GM12878 (cell line): ENCODE measurements around the gene GBA2. TPM values are rescaled to one million over a fixed set of nuclear protein-coding genes. Genes with fewer than 3 reads are reported as not detected.

Source experiments
- CBX5 ChIP-seq: sonication (generic); IDR thresholded peaks from 2 replicates; pipeline ENCODE4 v1.6.1; 2016; ENCODE audit warnings: low read depth, moderate library complexity, mild to moderate bottlenecking, inconsistent platforms
- HCFC1 ChIP-seq: fragments of 150-350 bp; IDR thresholded peaks from 2 replicates; pipeline ENCODE4 v1.6.1; 2014; ENCODE audit warnings: low read length
- IKZF1 ChIP-seq: fragments of 450-650 bp; conservative IDR thresholded peaks from 2 replicates; pipeline ENCODE4 v1.6.1; 2017; ENCODE audit warnings: antibody characterized with exemption, mild to moderate bottlenecking
- KLF5 ChIP-seq: fragments of 450-650 bp; IDR thresholded peaks from 2 replicates; pipeline ENCODE4 v1.6.1; 2014; ENCODE audit warnings: mild to moderate bottlenecking; ENCODE audit not compliant: partially characterized antibody
- NBN ChIP-seq: fragments of 450-650 bp; IDR thresholded peaks from 2 replicates; pipeline ENCODE4 v1.6.1; 2016
- NR2F1 ChIP-seq: fragments of 450-650 bp; conservative IDR thresholded peaks from 2 replicates; pipeline ENCODE4 v1.6.1; 2017; ENCODE audit warnings: mild to moderate bottlenecking
- PAX8 ChIP-seq: fragments of 450-650 bp; IDR thresholded peaks from 2 replicates; pipeline ENCODE4 v1.6.1; 2017; ENCODE audit warnings: mild to moderate bottlenecking, moderate library complexity
- POLR2AphosphoS5 ChIP-seq: IDR thresholded peaks from 2 replicates; pipeline ENCODE4 v1.6.1; 2011; ENCODE audit warnings: mild to moderate bottlenecking, low read length, inconsistent platforms
- POU2F2 ChIP-seq: IDR thresholded peaks from 3 replicates; pipeline ENCODE4 v1.6.1; 2011; ENCODE audit warnings: low read depth, mild to moderate bottlenecking, low read length, borderline replicate concordance
- RFX5 ChIP-seq: IDR thresholded peaks from 2 replicates; pipeline ENCODE4 v1.6.1; 2011; ENCODE audit warnings: low read depth, low read length, improper control_type of control experiment
- SMAD5 ChIP-seq: IDR thresholded peaks from 2 replicates; pipeline ENCODE4 v1.6.1; 2016; ENCODE audit warnings: antibody characterized with exemption, low read depth
- SP1 ChIP-seq: IDR thresholded peaks from one replicate; pipeline ENCODE4 v1.6.1; 2011; ENCODE audit warnings: low read depth, low read length
- SUPT20H ChIP-seq: IDR thresholded peaks from 2 replicates; pipeline ENCODE4 v1.6.1; 2011; ENCODE audit warnings: low read depth, mild to moderate bottlenecking, low read length, moderate library complexity, borderline replicate concordance; ENCODE audit not compliant: control insufficient read depth
- SUZ12 ChIP-seq: fragments of 200-600 bp; sonication (generic); IDR thresholded peaks from one replicate; pipeline ENCODE4 v1.6.1; 2018; ENCODE audit warnings: antibody characterized with exemption, mild to moderate bottlenecking; ENCODE audit not compliant: unreplicated experiment
- TBL1XR1 ChIP-seq: IDR thresholded peaks from 2 replicates; pipeline ENCODE4 v1.6.1; 2012; ENCODE audit warnings: low read depth, low read length, improper control_type of control experiment
- ZBED1 ChIP-seq: IDR thresholded peaks from 2 replicates; pipeline ENCODE4 v1.6.1; 2016; ENCODE audit warnings: borderline replicate concordance
- polyA plus RNA-seq, 11 experiments: library from polyadenylated mRNA; depleted of rRNA in 4 of 11; unstranded in 6 of 11; stranded (reverse) in 5 of 11; fragments of >200 nt; fragmentation: Nextera tagmentation in 4 of 11; fragmentation: Illumina TruSeq in 1 of 11; extraction: Ambion mirVana in 4 of 11; extraction: Trizol in 1 of 11; gene quantifications; 1 replicate in 1 of 11; 2 replicates in 10 of 11; pipeline versions ENCODE4 v1.2.1 to v1.2.3, GENCODE V29; 2011 to 2016; ENCODE audit warnings: inconsistent platforms in 2 of 11, missing spikeins in 2 of 11, low read depth in 1 of 11
- total RNA-seq, 4 experiments: library from RNA; depleted of rRNA in 3 of 4; stranded (reverse); fragments of >200 nt in 3 of 4; fragmentation: Illumina TruSeq in 1 of 4; extraction: Trizol in 1 of 4; gene quantifications; 2 replicates each; pipeline versions ENCODE4 v1.2.1 to v1.2.3, GENCODE V29; 2013 to 2021
- TF ChIP-seq, protein P1 (sequence below): IDR thresholded peaks from 2 replicates; pipeline ENCODE4 v1.6.1; 2011; ENCODE audit warnings: borderline replicate concordance, low read depth, mild to moderate bottlenecking, moderate library complexity, mixed read lengths, low read length; ENCODE audit not compliant: insufficient read depth; ENCODE audit errors: extremely low read length
- TF ChIP-seq, protein P2 (sequence below), 3 experiments: IDR thresholded peaks in 2 of 3; conservative IDR thresholded peaks in 1 of 3; 2 replicates each; pipeline ENCODE4 v1.5.1; 2011; ENCODE audit warnings: low read depth in 3 of 3, low read length in 3 of 3, mild to moderate bottlenecking in 3 of 3, control low read depth in 2 of 3, moderate library complexity in 2 of 3, inconsistent platforms in 1 of 3, mixed read lengths in 1 of 3; ENCODE audit not compliant: control insufficient read depth in 2 of 3, insufficient read depth in 1 of 3; ENCODE audit errors: extremely low read depth in 1 of 3
- TF ChIP-seq, protein P3 (sequence below): fragments of 450-650 bp; IDR thresholded peaks from 2 replicates; pipeline ENCODE4 v1.6.1; 2017; ENCODE audit warnings: borderline replicate concordance
- TF ChIP-seq, protein P4 (sequence below): IDR thresholded peaks from 2 replicates; pipeline ENCODE4 v1.6.1; 2011; ENCODE audit warnings: borderline replicate concordance, low read depth, mild to moderate bottlenecking, moderate library complexity, low read length; ENCODE audit not compliant: insufficient read depth, poor library complexity, severe bottlenecking
- TF ChIP-seq, protein P5 (sequence below): IDR thresholded peaks from 2 replicates; pipeline ENCODE4 v1.6.1; 2012; ENCODE audit warnings: low read depth, low read length, improper control_type of control experiment
- TF ChIP-seq, protein P6 (sequence below): fragments of 450-650 bp; IDR thresholded peaks from 2 replicates; pipeline ENCODE4 v1.6.1; 2016; ENCODE audit warnings: mild to moderate bottlenecking
- TF ChIP-seq, protein P7 (sequence below): IDR thresholded peaks from 2 replicates; pipeline ENCODE4 v1.6.1; 2011; ENCODE audit warnings: low read depth, mild to moderate bottlenecking, low read length, moderate library complexity, borderline replicate concordance; ENCODE audit errors: extremely low read depth

GBA2 gene
- total and polyA plus RNA-seq, 10 of the 15 experiments (the other 5 are each of a cell fraction or from before 2014, with no cell fraction given) = 15.3 to 45.1 (median 29.1) TPM

DNA sequence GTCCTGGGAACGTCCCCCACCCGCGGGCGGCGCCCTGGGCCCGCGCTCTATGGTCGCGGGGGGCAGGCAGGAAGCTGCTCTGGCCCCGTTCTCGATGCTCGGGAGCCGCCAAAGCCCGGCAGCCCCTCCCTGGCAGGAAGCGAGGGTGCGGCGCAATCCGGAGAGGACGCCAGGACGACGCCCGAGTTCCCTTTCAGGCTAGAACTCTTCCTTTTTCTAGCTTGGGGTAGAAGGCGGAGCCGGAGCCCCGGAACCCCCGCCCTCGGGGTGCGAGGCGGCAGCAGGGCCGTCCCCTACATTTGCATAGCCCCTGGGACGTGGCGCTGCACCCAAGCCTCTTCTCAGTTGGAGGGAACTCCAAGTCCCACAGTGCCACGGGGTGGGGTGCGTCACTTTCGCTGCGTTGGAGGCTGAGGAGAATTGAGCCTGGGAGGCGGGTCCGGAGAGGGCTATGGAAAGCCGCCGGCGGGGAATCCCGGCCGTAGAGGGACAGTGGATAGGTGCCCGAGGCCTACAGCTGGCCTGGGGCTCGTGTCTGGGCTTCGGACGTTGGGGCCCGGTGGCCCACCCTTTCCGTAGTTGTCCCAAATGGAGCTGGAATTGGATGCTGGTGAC is 16.7 kb downstream of the GBA2 start, which contains the start of the genes CREB3 and TLN1 (continued):
- TF ChIP-seq, protein P1, sequence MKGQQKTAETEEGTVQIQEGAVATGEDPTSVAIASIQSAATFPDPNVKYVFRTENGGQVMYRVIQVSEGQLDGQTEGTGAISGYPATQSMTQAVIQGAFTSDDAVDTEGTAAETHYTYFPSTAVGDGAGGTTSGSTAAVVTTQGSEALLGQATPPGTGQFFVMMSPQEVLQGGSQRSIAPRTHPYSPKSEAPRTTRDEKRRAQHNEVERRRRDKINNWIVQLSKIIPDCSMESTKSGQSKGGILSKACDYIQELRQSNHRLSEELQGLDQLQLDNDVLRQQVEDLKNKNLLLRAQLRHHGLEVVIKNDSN = no peak
- TF ChIP-seq, protein P2, sequence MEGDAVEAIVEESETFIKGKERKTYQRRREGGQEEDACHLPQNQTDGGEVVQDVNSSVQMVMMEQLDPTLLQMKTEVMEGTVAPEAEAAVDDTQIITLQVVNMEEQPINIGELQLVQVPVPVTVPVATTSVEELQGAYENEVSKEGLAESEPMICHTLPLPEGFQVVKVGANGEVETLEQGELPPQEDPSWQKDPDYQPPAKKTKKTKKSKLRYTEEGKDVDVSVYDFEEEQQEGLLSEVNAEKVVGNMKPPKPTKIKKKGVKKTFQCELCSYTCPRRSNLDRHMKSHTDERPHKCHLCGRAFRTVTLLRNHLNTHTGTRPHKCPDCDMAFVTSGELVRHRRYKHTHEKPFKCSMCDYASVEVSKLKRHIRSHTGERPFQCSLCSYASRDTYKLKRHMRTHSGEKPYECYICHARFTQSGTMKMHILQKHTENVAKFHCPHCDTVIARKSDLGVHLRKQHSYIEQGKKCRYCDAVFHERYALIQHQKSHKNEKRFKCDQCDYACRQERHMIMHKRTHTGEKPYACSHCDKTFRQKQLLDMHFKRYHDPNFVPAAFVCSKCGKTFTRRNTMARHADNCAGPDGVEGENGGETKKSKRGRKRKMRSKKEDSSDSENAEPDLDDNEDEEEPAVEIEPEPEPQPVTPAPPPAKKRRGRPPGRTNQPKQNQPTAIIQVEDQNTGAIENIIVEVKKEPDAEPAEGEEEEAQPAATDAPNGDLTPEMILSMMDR (IDR thresholded peaks at IDR 0.05 in 2 of 3, conservative IDR thresholded peaks at IDR 0.05 in 1 of 3; ENCODE audit: control insufficient read depth in 2 of 3, extremely low read depth in 1 of 3, insufficient read depth in 1 of 3, low read depth in 3 of 3, low read length in 3 of 3) = peak in 2 of 3 experiments; percentile 20 to 49; a peak in 2 of 6 replicates
- TF ChIP-seq, protein P3, sequence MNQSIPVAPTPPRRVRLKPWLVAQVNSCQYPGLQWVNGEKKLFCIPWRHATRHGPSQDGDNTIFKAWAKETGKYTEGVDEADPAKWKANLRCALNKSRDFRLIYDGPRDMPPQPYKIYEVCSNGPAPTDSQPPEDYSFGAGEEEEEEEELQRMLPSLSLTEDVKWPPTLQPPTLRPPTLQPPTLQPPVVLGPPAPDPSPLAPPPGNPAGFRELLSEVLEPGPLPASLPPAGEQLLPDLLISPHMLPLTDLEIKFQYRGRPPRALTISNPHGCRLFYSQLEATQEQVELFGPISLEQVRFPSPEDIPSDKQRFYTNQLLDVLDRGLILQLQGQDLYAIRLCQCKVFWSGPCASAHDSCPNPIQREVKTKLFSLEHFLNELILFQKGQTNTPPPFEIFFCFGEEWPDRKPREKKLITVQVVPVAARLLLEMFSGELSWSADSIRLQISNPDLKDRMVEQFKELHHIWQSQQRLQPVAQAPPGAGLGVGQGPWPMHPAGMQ = no peak
- TF ChIP-seq RFX5 (peak; percentile 54; the same call in 1 of the 2 replicates), POU2F2 (peak; percentile 99; the same call in 2 of the 3 replicates), TBL1XR1 (peak; percentile 61; the same call in 1 of the 2 replicates), SUPT20H (no peak), PAX8 (no peak), SP1 (peak; percentile 57), SMAD5 (peak; percentile 49), CBX5 (no peak), POLR2AphosphoS5 (peak; percentile 67), ZBED1 (peak; percentile 31; the same call in 1 of the 2 replicates), NBN (peak; percentile 72; the same call in 1 of the 2 replicates), IKZF1 (peak; percentile 95), SUZ12 (no peak), KLF5 (peak; percentile 65), NR2F1 (peak; percentile 25), HCFC1 (peak; percentile 83)
- TF ChIP-seq, protein P4, sequence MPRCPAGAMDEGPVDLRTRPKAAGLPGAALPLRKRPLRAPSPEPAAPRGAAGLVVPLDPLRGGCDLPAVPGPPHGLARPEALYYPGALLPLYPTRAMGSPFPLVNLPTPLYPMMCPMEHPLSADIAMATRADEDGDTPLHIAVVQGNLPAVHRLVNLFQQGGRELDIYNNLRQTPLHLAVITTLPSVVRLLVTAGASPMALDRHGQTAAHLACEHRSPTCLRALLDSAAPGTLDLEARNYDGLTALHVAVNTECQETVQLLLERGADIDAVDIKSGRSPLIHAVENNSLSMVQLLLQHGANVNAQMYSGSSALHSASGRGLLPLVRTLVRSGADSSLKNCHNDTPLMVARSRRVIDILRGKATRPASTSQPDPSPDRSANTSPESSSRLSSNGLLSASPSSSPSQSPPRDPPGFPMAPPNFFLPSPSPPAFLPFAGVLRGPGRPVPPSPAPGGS = peak; percentile 69
- TF ChIP-seq, protein P5, sequence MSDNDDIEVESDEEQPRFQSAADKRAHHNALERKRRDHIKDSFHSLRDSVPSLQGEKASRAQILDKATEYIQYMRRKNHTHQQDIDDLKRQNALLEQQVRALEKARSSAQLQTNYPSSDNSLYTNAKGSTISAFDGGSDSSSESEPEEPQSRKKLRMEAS = peak; percentile 38; the same call in 1 of the 2 replicates
- TF ChIP-seq, protein P6, sequence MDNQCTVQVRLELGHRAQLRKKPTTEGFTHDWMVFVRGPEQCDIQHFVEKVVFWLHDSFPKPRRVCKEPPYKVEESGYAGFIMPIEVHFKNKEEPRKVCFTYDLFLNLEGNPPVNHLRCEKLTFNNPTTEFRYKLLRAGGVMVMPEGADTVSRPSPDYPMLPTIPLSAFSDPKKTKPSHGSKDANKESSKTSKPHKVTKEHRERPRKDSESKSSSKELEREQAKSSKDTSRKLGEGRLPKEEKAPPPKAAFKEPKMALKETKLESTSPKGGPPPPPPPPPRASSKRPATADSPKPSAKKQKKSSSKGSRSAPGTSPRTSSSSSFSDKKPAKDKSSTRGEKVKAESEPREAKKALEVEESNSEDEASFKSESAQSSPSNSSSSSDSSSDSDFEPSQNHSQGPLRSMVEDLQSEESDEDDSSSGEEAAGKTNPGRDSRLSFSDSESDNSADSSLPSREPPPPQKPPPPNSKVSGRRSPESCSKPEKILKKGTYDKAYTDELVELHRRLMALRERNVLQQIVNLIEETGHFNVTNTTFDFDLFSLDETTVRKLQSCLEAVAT = peak; percentile 89
- TF ChIP-seq, protein P7, sequence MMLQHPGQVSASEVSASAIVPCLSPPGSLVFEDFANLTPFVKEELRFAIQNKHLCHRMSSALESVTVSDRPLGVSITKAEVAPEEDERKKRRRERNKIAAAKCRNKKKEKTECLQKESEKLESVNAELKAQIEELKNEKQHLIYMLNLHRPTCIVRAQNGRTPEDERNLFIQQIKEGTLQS = no peak
